BE2C (cell line): ENCODE results near the gene SEC14L5.

Experiments
- DNase-seq: peaks from one replicate; pipeline ENCODE4 v3.0.0-alpha.2; 2020
- H3K27me3 ChIP-seq: fragments of 250-450 bp; sonication (Bioruptor Pico); 2 replicates; pipeline ENCODE4 v1.5.1; 2020; ENCODE audit warnings: mild to moderate bottlenecking
- H3K36me3 ChIP-seq: fragments of 250-450 bp; sonication (Bioruptor Pico); 2 replicates; pipeline ENCODE4 v1.5.1; 2020; ENCODE audit warnings: mild to moderate bottlenecking
- H3K4me1 ChIP-seq: fragments of 250-450 bp; sonication (Bioruptor Pico); 2 replicates; pipeline ENCODE4 v1.5.1; 2020
- H3K4me3 ChIP-seq: 2 replicates; pipeline ENCODE4 v1.5.1; 2011; ENCODE audit warnings: low read depth, low read length
- H3K9me3 ChIP-seq: fragments of 250-450 bp; sonication (Bioruptor Pico); 2 replicates; pipeline ENCODE4 v1.5.1; 2020
- CTCF ChIP-seq: IDR thresholded peaks from 2 replicates; pipeline ENCODE4 v1.5.1; 2012; ENCODE audit warnings: mild to moderate bottlenecking, low read depth, low read length

The SEC14L5 gene

GRCh38 chr16:5027086-5027485 is 69.0 kb downstream of the SEC14L5 start:
- H3K4me3 ChIP-seq, result no peak overlapping the region
- no peaks in the 10 kb centered on the region for H3K36me3 ChIP-seq
- H3K4me1 ChIP-seq, result no peaks in the 10 kb centered on the region
- TF ChIP-seq CTCF, result no peak
- no peaks in the 10 kb centered on the region for H3K9me3 ChIP-seq
- no peak for DNase-seq
- peaks cover 15% of the 10 kb centered on the region for H3K27me3 ChIP-seq

- no peak for TF ChIP-seq CTCF
- no peak for DNase-seq
- Histone ChIP-seq H3K4me3 (no peak overlapping the region), H3K4me1 (no peaks in the 10 kb centered on the region), H3K9me3 (no peaks in the 10 kb centered on the region), H3K36me3 (no peaks in the 10 kb centered on the region), H3K27me3 (peaks cover 9% of the 10 kb centered on the region)
Observed at GRCh38 chr16:5027575-5028235, 69.6 kb downstream of the SEC14L5 start.

GRCh38 chr16:5028950-5029475 is 70.9 kb downstream of the SEC14L5 start:
- H3K27me3 ChIP-seq, result no peaks in the 10 kb centered on the region; the same call in 1 of the 2 replicates
- no peaks in the 10 kb centered on the region for H3K36me3 ChIP-seq
- no peaks in the 10 kb centered on the region for H3K9me3 ChIP-seq
- DNase-seq, result no peak
- H3K4me3 ChIP-seq, result no peak overlapping the region
- TF ChIP-seq CTCF, result no peak
- no peaks in the 10 kb centered on the region for H3K4me1 ChIP-seq

GRCh38 chr16:5030251-5030870 is 72.2 kb downstream of the SEC14L5 start:
- Histone ChIP-seq H3K9me3 (no peaks in the 10 kb centered on the region), H3K27me3 (no peaks in the 10 kb centered on the region), H3K36me3 (no peaks in the 10 kb centered on the region), H3K4me3 (no peak overlapping the region), H3K4me1 (no peaks in the 10 kb centered on the region; the same call in 1 of the 2 replicates)
- DNase-seq, result no peak
- TF ChIP-seq CTCF, result no peak

- Histone ChIP-seq H3K36me3 (no peaks in the 10 kb centered on the region), H3K4me3 (no peak overlapping the region), H3K9me3 (no peaks in the 10 kb centered on the region), H3K4me1 (no peaks in the 10 kb centered on the region; the same call in 1 of the 2 replicates), H3K27me3 (no peaks in the 10 kb centered on the region)
- DNase-seq, result no peak
- no peak for TF ChIP-seq CTCF
Observed at GRCh38 chr16:5031601-5032000, 73.5 kb downstream of the SEC14L5 start.

- H3K4me1 ChIP-seq, result no peaks in the 10 kb centered on the region; the same call in 1 of the 2 replicates
- H3K9me3 ChIP-seq, result no peaks in the 10 kb centered on the region
- no peak for TF ChIP-seq CTCF
- peaks cover 5% of the 10 kb centered on the region for H3K27me3 ChIP-seq
- peak overlapping the region; percentile 80 for H3K4me3 ChIP-seq
- no peak for DNase-seq
- no peaks in the 10 kb centered on the region for H3K36me3 ChIP-seq
Observed at GRCh38 chr16:5032748-5033167, 74.6 kb downstream of the SEC14L5 start.
